Superior temporal gyrus (tissue), 1 donor: ENCODE data around the gene CRACDL.

Source experiments
- DNase-seq: peaks from one replicate; pipeline ENCODE4 v3.0.0-alpha.2; 2016; ENCODE audit errors: extremely low spot score

Gene CRACDL

GRCh38 chr2:98935777-98936352 lies at the start of gene CRACDL:
Gene CRACDL (minus strand): TSS chr2:98936225. CDS start chr2:98846800, 89,425 bp downstream.
- DNase-seq = no peak

GRCh38 chr2:98975611-98976010 lies 39.6 kb upstream of the CRACDL start:
- no peak for DNase-seq

GRCh38 chr2:98972582-98973167 lies 36.6 kb upstream of the CRACDL start:
- no peak for DNase-seq

GRCh38 chr2:98959810-98960507 lies 23.9 kb upstream of the CRACDL start:
- no peak for DNase-seq

- DNase-seq = no peak
Observed at GRCh38 chr2:98952966-98953365, 16.9 kb upstream of the CRACDL start.

- DNase-seq = no peak
Observed at GRCh38 chr2:98948956-98949739, 13.1 kb upstream of the CRACDL start.

- no peak for DNase-seq
Observed at GRCh38 chr2:98947554-98947953, 11.5 kb upstream of the CRACDL start.

- DNase-seq = peak; percentile 65
Observed at GRCh38 chr2:98946855-98947254, 10.8 kb upstream of the CRACDL start.

GRCh38 chr2:98944775-98945174 lies 8.8 kb upstream of the CRACDL start:
- DNase-seq = no peak

- no peak for DNase-seq
Observed at GRCh38 chr2:98940102-98940501, 4.1 kb upstream of the CRACDL start.

- DNase-seq = no peak
Observed at GRCh38 chr2:98937906-98938305, 1.9 kb upstream of the CRACDL start.

- DNase-seq = no peak
Observed at GRCh38 chr2:98936353-98937351, 627 bp upstream of the CRACDL start.

- no peak for DNase-seq
Observed at GRCh38 chr2:98935111-98935770, 784 bp downstream of the CRACDL start.

- DNase-seq = no peak
Observed at GRCh38 chr2:98932778-98933343, 3.2 kb downstream of the CRACDL start.

GRCh38 chr2:98932164-98932563 lies 3.9 kb downstream of the CRACDL start:
- DNase-seq = no peak

GRCh38 chr2:98931596-98931995 lies 4.4 kb downstream of the CRACDL start:
- no peak for DNase-seq

- no peak for DNase-seq
Observed at GRCh38 chr2:98929920-98930319, 6.1 kb downstream of the CRACDL start.

GRCh38 chr2:98928242-98928641 lies 7.8 kb downstream of the CRACDL start:
- no peak for DNase-seq

GRCh38 chr2:98927027-98927426 lies 9.0 kb downstream of the CRACDL start:
- no peak for DNase-seq

GRCh38 chr2:98926601-98927000 lies 9.4 kb downstream of the CRACDL start:
- no peak for DNase-seq
